Right atrium auricular region (tissue), 2 donors: ENCODE measurements around the gene KIF23. TPM values are rescaled to one million over a fixed set of nuclear protein-coding genes. Genes with fewer than 3 reads are reported as not detected.

ENCODE experiments used
- DNase-seq: peaks from one replicate; pipeline ENCODE4 v3.0.0-alpha.2; 2019; ENCODE audit warnings: low spot score
- H3K27ac ChIP-seq, 2 donors: fragments of 200-600 bp; sonication (generic); 1 replicate in 1 of 2; 2 replicates in 1 of 2; pipeline ENCODE4 v1.5.1; 2016 to 2019
- H3K27me3 ChIP-seq, 2 donors: fragments of 200-600 bp; sonication (generic); one replicate each; pipeline versions ENCODE4 v1.5.1 to v1.6.0; 2017 to 2019
- H3K36me3 ChIP-seq: fragments of 200-600 bp; sonication (generic); one replicate; pipeline ENCODE4 v1.5.1; 2016
- H3K4me1 ChIP-seq, 2 donors: fragments of 200-600 bp; sonication (generic); one replicate each; pipeline versions ENCODE4 v1.5.1 to v1.6.0; 2017 to 2019
- H3K4me3 ChIP-seq, 2 donors: fragments of 200-600 bp; sonication (generic); 1 replicate in 1 of 2; 2 replicates in 1 of 2; pipeline ENCODE4 v1.5.1; 2017 to 2019; ENCODE audit warnings: mild to moderate bottlenecking in 1 of 2, moderate library complexity in 1 of 2
- H3K9me3 ChIP-seq, 2 donors: fragments of 200-600 bp; sonication (generic); one replicate each; pipeline ENCODE4 v1.5.1; 2019
- CTCF ChIP-seq, 2 donors: fragments of 200-600 bp; sonication (generic); IDR thresholded peaks; one replicate each; pipeline ENCODE4 v1.5.1; 2019; ENCODE audit warnings: antibody characterized with exemption in 2 of 2
- total RNA-seq, 2 donors: library from RNA; depleted of rRNA; stranded (reverse); fragments of >200 nt; gene quantifications; one replicate each; pipeline ENCODE4 v1.1.0, GENCODE V29; 2016

Gene KIF23
- total RNA-seq, 2 donors from 2014 or later = 1.3 to 3.6 TPM

GRCh38 chr15:69417581-69417980, 3.4 kb downstream of the KIF23 start:
- no peak for TF ChIP-seq CTCF (IDR thresholded peaks at IDR 0.05)
- Histone ChIP-seq H3K4me3 (no peak overlapping the region), H3K4me1 (peaks cover 0 to 14% of the 10 kb centered on the region in 2 donors), H3K27me3 (no peaks in the 10 kb centered on the region), H3K27ac (no peak overlapping the region), H3K36me3 (no peaks in the 10 kb centered on the region), H3K9me3 (no peaks in the 10 kb centered on the region)
- no peak for DNase-seq

GRCh38 chr15:69421498-69421897, 7.3 kb downstream of the KIF23 start:
- Histone ChIP-seq H3K4me1 (no peaks in the 10 kb centered on the region), H3K36me3 (no peaks in the 10 kb centered on the region), H3K27me3 (no peaks in the 10 kb centered on the region), H3K4me3 (no peak overlapping the region), H3K9me3 (no peaks in the 10 kb centered on the region), H3K27ac (no peak overlapping the region)
- TF ChIP-seq CTCF (IDR thresholded peaks at IDR 0.05) = no peak
- DNase-seq = no peak

- Histone ChIP-seq H3K27me3 (no peaks in the 10 kb centered on the region), H3K4me3 (no peak overlapping the region), H3K4me1 (no peaks in the 10 kb centered on the region), H3K36me3 (no peaks in the 10 kb centered on the region), H3K27ac (no peak overlapping the region), H3K9me3 (no peaks in the 10 kb centered on the region)
- no peak for TF ChIP-seq CTCF (IDR thresholded peaks at IDR 0.05)
- no peak for DNase-seq
Measured at GRCh38 chr15:69422336-69422895, 8.3 kb downstream of the KIF23 start.

GRCh38 chr15:69424001-69424400, 9.9 kb downstream of the KIF23 start:
- H3K9me3 ChIP-seq = no peaks in the 10 kb centered on the region
- no peaks in the 10 kb centered on the region for H3K4me1 ChIP-seq
- DNase-seq = no peak
- no peak overlapping the region for H3K4me3 ChIP-seq
- H3K27ac ChIP-seq = no peak overlapping the region
- no peaks in the 10 kb centered on the region for H3K36me3 ChIP-seq
- TF ChIP-seq CTCF (IDR thresholded peaks at IDR 0.05) = no peak
- H3K27me3 ChIP-seq = no peaks in the 10 kb centered on the region

GRCh38 chr15:69424748-69425413, 10.7 kb downstream of the KIF23 start:
- H3K27ac ChIP-seq = no peak overlapping the region
- no peaks in the 10 kb centered on the region for H3K36me3 ChIP-seq
- no peaks in the 10 kb centered on the region for H3K4me1 ChIP-seq
- no peak overlapping the region for H3K4me3 ChIP-seq
- no peak for TF ChIP-seq CTCF (IDR thresholded peaks at IDR 0.05)
- DNase-seq = no peak
- no peaks in the 10 kb centered on the region for H3K9me3 ChIP-seq
- no peaks in the 10 kb centered on the region for H3K27me3 ChIP-seq

- Histone ChIP-seq H3K4me1 (no peaks in the 10 kb centered on the region), H3K4me3 (no peak overlapping the region), H3K27ac (no peak overlapping the region), H3K36me3 (no peaks in the 10 kb centered on the region), H3K9me3 (no peaks in the 10 kb centered on the region), H3K27me3 (no peaks in the 10 kb centered on the region)
- DNase-seq = no peak
- no peak for TF ChIP-seq CTCF (IDR thresholded peaks at IDR 0.05)
Measured at GRCh38 chr15:69433831-69434230, 19.7 kb downstream of the KIF23 start.
